Urothelium cell line (cell line): Measurements from ENCODE around the gene EPB41.
A peak's percentile ranks its signal among the peaks of the same experiment; 100 is the strongest.
"Not testable (repeated sequence)": the region's sequence is repeated elsewhere in the genome, so short reads cannot be mapped to it uniquely, and the experiment has no call there.

ENCODE experiments used
- DNase-seq: peaks from one replicate; pipeline ENCODE4 v3.0.0; 2011; ENCODE audit warnings: low spot score, mixed read lengths
- FAIRE-seq: peaks from 2 replicates; lab custom pipeline; 2011; peaks lifted over from hg19 to GRCh38; lab: Jason Lieb, UNC

Gene EPB41

DNA sequence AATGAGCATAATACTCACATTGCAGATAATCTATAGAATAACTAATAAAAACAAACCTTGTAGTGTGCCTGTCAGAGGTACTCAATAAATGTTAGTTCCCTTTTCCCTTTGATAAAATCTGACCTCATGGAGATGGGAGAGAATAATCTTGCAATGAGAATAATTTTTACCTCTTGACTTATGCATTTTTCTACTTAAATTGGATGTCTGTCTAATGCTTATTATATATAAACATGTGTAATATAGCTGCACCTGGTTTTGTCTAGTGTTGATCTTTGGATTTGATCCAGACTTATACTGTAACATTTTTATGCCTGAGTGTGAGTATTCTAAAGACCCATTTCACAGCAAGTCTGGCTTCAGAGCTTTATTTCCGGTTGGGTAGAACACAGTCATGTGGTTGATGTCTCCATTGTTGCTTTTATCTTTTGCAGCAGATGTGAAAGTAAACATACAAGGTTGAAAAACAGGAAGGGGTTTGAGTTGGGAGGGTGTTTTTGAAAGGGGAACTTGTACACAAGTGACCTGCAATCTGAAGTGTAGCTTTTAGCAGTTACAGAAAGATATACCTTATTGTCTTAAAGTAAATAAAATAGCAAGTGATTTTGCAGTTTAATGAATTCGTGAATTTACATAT lies 12.4 kb downstream of the EPB41 start:
- no peak for DNase-seq
- FAIRE-seq: no peak

DNA sequence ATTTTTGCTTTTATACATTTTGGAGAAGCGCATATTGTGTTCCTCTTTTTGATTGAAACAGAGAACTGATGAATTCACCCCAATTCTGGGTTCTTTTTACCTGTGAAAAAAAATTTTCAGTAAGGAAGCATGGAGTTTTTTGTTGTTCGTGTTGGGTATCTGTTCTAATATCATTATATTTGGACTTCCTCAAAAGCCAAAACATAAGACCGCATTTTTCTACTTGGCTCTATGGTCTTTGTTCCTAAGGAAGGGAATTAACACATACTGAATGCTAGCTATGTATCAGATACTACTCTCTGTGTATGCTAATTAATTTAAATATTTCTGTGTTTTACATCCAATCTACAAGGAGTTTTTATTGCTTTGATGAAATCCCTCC lies 12.9 kb downstream of the EPB41 start:
- DNase-seq: no peak
- no peak for FAIRE-seq

DNA sequence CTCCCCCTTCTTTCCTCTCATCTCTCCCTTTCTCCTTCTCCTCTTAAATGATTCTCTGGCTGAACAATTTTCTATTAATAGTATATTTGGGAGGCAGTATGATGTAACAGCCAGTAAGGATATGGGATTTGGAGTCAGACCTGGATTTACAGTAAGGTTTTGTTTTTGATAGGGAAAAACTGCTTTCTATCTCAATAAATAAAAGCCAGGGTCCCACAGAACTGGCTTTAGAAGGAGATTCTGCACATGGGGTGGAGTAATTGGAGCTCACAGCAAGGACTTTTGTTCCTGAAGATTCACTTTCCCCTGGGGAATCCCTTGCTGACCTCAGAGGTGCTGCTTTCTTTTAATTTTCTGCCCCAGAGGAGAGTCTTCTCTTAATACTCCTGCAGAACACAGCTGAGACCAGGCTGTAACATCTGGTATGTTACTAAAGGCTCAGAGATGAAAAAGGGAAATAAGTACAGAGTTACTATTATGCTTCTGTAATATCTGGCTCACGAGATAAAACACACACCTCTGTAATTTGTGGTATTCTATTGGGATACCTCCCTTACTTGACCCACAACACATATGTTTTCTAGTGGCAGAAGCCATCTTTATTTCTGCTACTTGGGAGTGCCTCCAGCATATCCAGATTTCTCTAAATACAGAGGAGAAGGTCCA lies 13.4 kb downstream of the EPB41 start:
- FAIRE-seq (no peak), DNase-seq (no peak)

DNA sequence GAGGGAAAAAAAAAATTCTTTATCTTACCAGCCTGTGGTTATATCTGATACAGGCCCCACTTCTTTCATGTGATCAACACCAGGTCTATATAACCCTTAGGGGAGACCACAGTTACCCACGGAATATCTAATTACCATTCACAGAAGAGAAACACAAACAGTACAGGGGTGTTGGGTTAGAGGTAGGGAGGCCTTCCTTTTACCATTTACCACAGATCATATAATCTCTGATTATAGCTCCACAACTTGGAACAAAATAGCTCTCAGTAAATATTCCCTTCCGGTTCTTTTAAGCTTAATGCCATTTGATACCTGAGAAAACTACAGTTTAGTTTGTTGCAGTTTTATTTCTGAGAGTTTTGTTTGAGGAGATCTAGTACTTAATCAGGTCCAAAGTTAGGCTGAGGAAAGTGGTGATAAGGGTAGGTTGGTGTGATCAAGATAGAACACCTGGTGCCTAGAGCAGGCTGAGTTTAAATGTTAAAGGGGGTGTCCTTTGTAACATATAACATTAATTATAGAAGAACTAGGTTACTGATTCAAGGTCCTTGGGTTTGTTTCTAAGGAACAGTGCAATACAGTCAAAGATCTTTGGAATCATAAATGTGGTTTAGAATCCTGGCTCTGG lies 14.1 kb downstream of the EPB41 start:
- FAIRE-seq (no peak), DNase-seq (no peak)

DNA sequence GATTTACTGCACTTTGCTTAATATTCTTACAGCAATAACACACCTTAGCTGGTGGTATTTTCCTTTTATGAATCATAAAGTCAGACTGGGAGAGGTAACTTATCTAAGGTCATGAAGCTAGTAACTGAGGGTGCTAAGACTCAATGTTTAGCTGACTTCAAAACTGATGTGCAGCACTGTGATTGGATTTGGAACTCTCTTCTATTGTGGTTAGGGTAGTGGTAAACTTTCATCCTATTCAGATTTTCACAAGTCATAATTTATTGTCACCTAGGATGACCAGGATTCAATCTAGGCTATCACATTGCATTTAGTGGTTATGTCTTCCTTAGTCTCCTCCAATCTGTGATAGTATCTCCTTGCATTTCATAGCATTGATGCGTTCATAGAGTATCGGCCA lies 18.9 kb downstream of the EPB41 start:
- no peak for FAIRE-seq

DNA sequence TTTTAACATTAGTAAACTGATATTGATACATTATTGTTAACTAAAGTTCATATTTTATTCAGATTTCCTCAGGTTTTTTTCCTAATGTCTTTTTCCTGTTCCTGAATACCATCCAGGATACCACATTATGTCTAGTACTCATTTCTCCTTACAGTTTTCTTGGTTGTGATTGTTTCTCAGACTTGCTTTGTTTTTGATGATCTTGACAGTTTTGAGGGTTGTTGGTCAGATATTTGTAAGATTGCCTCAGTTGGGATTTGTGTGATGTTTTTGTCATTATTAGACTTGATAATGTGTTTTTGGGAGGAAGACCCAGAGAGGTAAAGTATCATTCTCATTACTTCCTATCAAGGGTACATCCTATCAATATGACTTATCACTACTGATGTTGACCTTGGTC lies 19.5 kb downstream of the EPB41 start:
- FAIRE-seq (no peak), DNase-seq (no peak)

More for the DNA sequence above, 18.9 kb downstream of the EPB41 start:
- no peak for DNase-seq

DNA sequence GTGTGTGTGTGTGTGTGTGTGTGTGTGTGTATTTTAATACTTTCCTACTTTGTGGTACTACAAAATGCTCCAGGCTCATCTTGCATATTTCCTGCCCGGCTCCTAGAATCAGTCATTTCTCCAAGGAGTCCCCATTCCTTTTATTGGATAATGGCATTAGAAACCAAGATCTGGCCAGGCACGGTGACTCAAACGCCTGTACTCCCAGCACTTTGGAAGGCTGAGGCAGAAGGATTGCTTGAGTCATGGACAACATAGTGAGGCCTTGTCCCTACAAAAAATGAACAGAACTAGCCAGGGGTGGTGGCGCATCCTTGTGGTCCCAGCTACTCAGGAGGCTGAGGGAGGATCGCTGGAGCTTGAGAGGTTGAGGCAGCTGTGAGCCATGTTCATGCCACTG lies 20.3 kb downstream of the EPB41 start:
- FAIRE-seq (no peak), DNase-seq (no peak)

DNA sequence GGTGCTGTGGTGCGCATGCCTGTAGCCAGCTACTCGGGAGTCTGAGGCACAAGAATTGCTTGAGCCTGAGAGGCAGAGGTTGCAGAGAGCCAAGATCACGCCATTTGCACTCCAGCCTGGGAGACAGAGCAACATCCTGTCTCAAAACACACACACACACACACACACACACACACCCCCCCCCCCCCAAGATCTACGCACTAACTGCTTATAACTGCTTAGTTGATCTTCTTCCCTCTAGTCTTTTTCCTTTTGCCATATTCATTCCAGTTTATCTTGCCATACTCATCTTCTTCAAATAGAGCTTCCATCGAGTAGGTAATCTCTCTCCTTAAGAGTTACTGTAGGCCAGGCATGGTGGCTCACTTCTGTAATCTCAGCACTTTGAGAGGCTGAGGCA lies 20.9 kb downstream of the EPB41 start:
- no peak for DNase-seq
- FAIRE-seq: no peak

DNA sequence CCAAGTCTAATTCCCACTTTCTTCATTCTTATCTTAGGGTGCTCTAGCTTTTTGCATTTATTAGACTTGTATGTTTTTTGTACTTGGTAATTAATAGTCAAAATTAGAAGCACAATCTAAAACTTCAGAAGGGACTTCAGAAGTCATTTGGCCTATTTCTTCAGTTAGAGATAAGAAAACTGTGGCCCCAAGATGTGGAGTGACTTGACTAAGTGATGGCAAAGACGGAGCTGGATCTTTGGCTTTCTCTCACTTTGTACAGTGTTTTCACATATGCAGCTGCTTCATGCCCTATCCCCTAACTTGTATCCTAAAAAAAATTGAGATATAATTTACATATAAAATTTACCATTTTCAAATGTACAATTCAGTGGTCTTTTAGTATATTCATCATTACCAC lies 21.7 kb downstream of the EPB41 start:
- DNase-seq (no peak), FAIRE-seq (no peak)

DNA sequence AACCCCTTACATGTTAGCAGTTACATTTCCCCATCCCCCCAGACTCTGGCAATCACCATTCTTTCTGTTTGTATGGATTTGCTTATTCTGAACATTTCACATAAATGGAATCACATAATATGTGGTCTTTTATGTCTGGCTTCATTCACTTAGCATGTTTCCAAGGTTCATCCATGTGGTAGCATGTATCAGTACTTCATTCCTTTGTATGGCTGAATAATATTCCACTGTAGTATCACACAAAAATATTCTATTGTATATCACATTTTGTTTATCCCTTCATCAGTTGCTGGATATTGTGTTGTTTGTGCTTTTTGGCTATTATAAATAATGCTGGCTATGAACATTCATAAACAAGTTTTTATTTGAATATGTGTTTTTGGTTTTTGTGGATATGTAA lies 22.2 kb downstream of the EPB41 start:
- no peak for DNase-seq
- no peak for FAIRE-seq

DNA sequence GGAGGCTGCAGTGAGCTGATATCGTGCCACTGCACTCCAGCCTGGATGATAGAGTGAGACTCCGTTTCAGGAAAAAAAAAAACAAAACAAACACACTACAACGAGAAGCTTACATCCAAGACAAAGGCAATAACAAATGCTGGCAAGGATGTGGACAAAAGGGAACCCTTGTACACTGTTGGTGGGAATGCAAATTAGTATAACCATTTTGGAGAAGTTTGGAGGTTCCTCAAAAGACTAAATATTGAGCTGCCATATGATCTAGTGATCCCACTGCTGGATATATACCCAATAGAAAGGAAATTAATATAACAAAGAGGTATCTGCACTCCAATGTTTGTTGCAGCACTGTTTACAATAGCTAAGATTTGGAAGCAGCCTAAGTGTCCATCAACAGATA lies 29.2 kb downstream of the EPB41 start:
- DNase-seq, FAIRE-seq: not testable (repeated sequence)

DNA sequence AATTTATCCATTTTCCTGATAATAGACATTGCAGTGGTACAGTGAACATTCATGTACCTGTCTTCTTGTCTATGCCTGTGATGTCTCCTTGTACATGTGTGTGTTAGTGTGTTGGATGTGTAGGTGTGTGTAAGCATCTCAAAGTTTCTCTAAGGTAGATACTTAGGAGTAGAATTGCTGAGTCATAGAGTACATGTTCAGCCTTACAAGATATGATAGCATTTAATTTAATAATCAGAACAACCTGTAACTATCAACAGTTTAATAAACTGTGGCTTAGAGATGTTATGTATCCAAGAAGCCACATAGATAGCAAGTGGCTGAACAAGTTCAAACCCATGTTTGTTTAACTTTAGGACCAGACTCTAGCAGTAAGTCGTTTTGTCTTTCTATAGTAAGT lies 35.6 kb downstream of the EPB41 start:
- no peak for FAIRE-seq
- no peak for DNase-seq

DNA sequence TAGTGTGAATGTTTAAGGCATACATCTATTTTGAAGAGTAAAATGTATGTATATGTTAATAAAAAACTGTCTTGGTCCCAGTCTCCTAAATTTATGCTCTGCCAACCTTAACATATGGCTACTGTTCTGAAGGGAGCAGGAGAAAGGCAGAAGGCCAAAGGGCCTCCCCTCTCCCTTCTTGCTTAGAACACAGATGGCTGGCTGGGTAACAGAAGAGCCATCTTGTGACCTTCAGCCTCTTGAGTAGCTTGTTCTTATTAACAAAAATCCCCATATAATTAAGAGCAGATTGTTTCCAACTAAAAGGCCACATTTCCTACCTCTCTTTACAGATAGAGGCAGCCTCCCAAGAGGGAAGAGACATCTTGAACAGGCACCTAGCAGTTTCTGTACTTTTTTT lies 36.1 kb downstream of the EPB41 start:
- FAIRE-seq: no peak
- no peak for DNase-seq

DNA sequence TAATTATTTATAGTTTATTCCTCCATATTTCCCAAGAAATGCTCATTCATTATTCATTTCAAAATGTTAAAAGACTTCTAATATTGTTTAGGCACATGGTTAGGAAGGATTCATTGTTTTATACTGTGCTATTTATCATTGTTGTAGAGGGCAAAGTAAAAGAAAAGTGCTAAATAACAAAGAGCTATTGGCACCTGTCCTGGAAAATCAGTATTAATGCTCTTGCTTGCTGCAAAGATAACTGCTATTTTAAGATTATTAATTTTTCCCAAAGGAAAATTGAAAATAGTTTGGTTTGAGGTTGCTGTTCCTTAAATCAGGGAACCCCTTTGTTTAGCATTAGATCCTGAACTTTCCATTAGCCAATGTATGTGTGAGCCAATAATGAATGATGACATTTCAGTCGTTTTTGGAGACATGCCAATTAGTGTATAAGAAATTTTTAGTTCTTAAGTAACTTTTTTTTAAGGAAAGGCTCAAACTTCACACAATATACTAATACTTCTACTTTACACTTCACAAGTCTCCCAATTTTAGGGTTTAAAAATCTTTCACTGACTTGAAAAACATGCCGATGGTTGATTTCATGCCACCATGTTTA lies 39.9 kb downstream of the EPB41 start:
- DNase-seq (no peak), FAIRE-seq (no peak)

DNA sequence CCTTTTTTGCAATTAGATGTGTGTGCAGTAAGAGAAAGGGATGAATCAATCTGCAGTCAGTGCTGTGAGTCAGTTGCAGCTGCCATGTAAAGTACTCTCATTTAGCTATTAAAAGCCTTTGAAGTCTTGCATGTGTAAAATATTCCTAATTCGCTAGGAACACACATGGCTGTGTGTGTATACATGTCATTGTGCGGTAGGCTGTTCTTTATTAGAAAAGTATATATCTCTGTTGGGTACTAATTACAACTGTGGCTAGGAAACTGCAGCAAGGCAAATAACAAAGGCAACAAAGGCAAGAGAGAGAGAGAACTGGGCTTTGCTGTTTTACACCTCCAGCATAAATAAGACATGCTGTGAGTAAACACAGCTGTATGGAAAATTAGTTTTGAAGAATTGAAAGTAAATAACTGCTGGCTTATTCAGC lies 41.7 kb downstream of the EPB41 start:
- FAIRE-seq (no peak), DNase-seq (no peak)

DNA sequence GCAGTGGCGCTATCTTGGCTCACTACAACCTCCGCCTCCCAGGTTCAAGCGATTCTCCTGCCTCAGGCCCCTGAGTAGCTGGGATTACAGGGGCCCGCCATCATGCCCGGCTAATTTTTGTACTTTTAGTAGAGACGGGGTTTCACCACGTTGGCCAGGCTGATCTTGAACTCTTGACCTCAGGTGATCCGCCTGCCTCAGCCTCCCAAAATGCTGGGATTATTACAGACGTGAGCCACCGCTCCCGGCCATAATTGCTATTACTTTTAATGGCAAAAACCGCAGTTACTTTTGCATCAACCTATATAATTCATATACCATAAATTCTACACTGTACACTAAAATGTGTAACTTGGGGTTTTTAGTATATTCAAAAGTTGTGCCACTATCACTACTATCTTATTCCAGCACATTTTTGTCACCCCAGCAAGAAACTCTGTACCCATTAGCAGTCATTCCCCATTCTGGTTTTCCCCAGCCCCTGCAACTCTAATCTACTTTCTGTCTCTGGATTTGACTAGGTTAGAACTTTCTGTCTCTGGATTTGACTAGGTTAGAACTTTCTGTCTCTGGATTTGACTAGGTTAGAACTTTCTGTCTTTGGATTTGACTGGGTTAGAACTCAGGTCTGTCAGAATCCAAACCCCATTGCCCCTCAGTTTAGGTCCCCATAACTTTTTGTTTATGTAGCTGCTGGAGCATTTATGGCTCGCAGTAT lies 47.9 kb downstream of the EPB41 start:
- FAIRE-seq, DNase-seq: not testable (repeated sequence)

DNA sequence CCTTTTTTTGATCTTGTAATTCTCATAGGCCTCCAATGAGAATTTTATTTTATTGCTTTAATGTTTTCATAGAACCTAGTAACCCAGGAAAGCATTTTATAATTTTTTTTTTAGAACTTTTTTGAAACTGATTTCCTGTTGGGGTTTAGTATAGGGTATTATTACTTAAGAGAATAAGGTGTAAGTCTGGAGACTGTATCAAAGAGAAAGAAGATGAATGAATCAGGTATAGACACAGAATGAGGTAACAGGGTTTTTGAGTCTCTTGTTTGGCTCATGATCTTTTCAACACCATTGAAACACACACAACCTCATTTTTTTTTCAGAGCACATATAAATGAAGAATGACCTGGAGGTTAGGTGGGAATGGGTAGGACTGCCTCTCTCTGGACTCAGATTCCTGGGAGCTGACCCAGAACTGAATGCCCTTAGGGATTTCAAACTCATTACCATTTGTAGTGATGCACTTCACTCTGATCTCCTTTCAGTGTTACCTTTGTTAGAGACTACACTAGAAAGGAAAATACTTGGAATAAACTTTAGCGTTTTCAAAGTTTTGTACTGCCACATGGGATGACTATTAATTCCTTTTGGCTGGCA lies 51.0 kb downstream of the EPB41 start:
- FAIRE-seq (no peak), DNase-seq (no peak)

DNA sequence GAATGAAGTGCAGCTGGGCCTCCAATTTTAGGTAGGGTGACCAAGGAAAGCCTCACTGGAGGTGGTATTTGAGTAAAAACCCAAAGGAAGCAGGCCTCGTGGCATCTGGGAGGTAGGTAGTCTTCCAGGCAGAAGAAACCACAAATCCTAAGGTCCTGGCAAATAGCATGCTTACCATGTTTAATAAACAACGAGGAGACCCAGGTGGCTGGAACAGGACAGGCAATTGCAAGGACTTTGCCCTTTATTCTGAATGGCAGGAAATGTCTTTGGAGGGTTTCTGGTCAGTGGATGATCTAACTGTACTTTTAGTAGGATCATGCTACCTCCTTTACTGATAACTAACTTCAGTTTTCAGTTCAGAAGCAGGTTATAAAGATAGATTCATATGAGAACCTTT lies 52.2 kb downstream of the EPB41 start:
- DNase-seq: no peak
- no peak for FAIRE-seq

DNA sequence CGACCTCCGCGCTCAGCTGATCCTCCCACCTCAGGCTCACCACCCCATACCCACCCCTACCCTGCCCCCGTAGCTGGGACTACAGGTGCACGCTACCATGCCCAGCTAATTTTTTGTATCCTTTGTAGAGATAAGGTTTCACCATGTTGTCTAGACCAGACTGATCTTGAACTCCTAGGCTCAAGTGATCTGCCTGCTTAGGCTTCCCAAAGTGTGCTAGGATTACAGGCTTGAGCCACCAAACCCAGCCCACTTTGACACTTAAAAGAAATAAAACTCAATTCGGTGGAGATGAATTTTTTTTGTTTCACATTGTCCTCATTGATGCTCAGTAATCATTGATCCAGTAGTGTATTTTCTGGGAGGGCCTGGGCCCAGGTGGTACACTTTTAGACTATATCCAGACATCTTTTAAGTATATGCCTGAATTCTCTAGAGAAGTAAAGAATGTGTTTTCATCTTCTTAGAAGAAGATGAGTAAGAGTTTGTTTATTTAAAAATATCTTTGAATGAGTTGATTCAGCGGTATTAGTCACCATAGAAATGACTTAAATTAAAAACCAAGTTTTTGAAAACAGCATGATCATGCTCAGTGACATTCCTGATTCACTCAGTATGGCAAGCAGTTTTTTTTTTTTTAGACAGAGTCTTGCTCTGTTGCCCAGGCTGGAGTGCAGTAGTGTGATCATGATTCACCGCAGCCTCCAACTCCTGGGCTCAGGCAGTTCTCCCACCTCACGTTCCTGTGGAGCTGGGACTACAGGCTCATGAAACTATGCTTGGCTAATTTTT lies 57.8 kb downstream of the EPB41 start:
- FAIRE-seq (no peak), DNase-seq (peak; percentile 41)
